ENCODE measurements around the gene ATF3.
"Not testable (repeated sequence)": the region's sequence is repeated elsewhere in the genome, so short reads cannot be mapped to it uniquely, and the experiment has no call there.

Gene ATF3

GRCh38 chr1:212655668-212656440, 47.3 kb downstream of the ATF3 start:
- no peak for DNase-seq

GRCh38 chr1:212656730-212657129, 48.2 kb downstream of the ATF3 start:
- DNase-seq = no peak

GRCh38 chr1:212658250-212658649, 49.7 kb downstream of the ATF3 start:
- not testable (repeated sequence) for DNase-seq

- no peak for DNase-seq
Measured at GRCh38 chr1:212664409-212665199, 56.0 kb downstream of the ATF3 start.

GRCh38 chr1:212665241-212666115, 56.9 kb downstream of the ATF3 start:
- DNase-seq = peak; percentile 69

- no peak for DNase-seq
Measured at GRCh38 chr1:212666116-212666775, 57.7 kb downstream of the ATF3 start.

GRCh38 chr1:212667223-212668139, 58.9 kb downstream of the ATF3 start:
- no peak for DNase-seq

- DNase-seq = no peak
Measured at GRCh38 chr1:212668477-212668876, 59.9 kb downstream of the ATF3 start.

GRCh38 chr1:212669102-212669501, 60.5 kb downstream of the ATF3 start:
- DNase-seq = no peak

GRCh38 chr1:212669600-212669999, 61.0 kb downstream of the ATF3 start:
- DNase-seq = no peak

- no peak for DNase-seq
Measured at GRCh38 chr1:212670301-212670700, 61.7 kb downstream of the ATF3 start.
